Measurements from ENCODE around the gene HOXD3. TPM values are rescaled to one million over a fixed set of nuclear protein-coding genes. Genes with fewer than 3 reads are reported as not detected.

Gene HOXD3
- total RNA-seq, 1 experiment from 2014 or later, result 1.2 TPM

GRCh38 chr2:176149939-176150583 lies 7.0 kb upstream of the HOXD3 start:
- Histone ChIP-seq H3K4me3 (ENCODE audit: low read depth, low read length) (no peak overlapping the region), H3K4me1 (no peaks in the 10 kb centered on the region), H3K36me3 (ENCODE audit: control insufficient read depth, insufficient read depth, low read length) (no peaks in the 10 kb centered on the region), H3K27me3 (replicated peaks; ENCODE audit: control insufficient read depth, insufficient read depth, low read length) (0 out of 2 replicates have a peak, but pooled peaks cover 1% of the 10 kb centered on the region), H3K9me3 (no peaks in the 10 kb centered on the region)
- TF ChIP-seq CTCF (IDR thresholded peaks at IDR 0.05; ENCODE audit: insufficient read depth in 1 of 2, low read depth in 1 of 2, low read length in 1 of 2, severe bottlenecking in 1 of 2, unreplicated experiment in 1 of 2), result no peak
- H3K9me3 Mint-ChIP-seq (ENCODE audit: unreplicated experiment), result no peaks in the 10 kb centered on the region
- H3K4me3 Mint-ChIP-seq (ENCODE audit: unreplicated experiment), result no peak overlapping the region
- no peaks in the 10 kb centered on the region for H3K36me3 Mint-ChIP-seq (ENCODE audit: insufficient read depth, unreplicated experiment)
- CTCF ChIA-PET, result no interaction called here
- DNase-seq, result no peak
- intact Hi-C loops (cut with micrococcal nuclease; ENCODE audit: unreplicated experiment), result no loop called here
- H3K27me3 Mint-ChIP-seq (ENCODE audit: insufficient read depth, unreplicated experiment), result peaks cover 4% of the 10 kb centered on the region
- POLR2A ChIA-PET, result no interaction called here
- BruUV-seq (replicated peaks), result no TSS peak
- no peak overlapping the region for H3K27ac Mint-ChIP-seq (ENCODE audit: unreplicated experiment)
- H3K4me1 Mint-ChIP-seq (ENCODE audit: low read depth, unreplicated experiment), result no peaks in the 10 kb centered on the region

- intact Hi-C loops (cut with micrococcal nuclease; ENCODE audit: unreplicated experiment), result no loop called here
- DNase-seq, result no peak
- Histone ChIP-seq H3K36me3 (ENCODE audit: control insufficient read depth, insufficient read depth, low read length) (no peaks in the 10 kb centered on the region), H3K4me1 (no peaks in the 10 kb centered on the region), H3K4me3 (ENCODE audit: low read depth, low read length) (no peak overlapping the region), H3K27me3 (replicated peaks; ENCODE audit: control insufficient read depth, insufficient read depth, low read length) (no peaks in the 10 kb centered on the region; the same call in 1 of the 2 replicates), H3K9me3 (no peaks in the 10 kb centered on the region)
- ChIA-PET POLR2A (no interaction called here), CTCF (no interaction called here)
- Mint-ChIP-seq H3K4me1 (ENCODE audit: low read depth, unreplicated experiment) (no peaks in the 10 kb centered on the region), H3K4me3 (ENCODE audit: unreplicated experiment) (no peak overlapping the region), H3K36me3 (ENCODE audit: insufficient read depth, unreplicated experiment) (no peaks in the 10 kb centered on the region), H3K9me3 (ENCODE audit: unreplicated experiment) (no peaks in the 10 kb centered on the region), H3K27ac (ENCODE audit: unreplicated experiment) (no peak overlapping the region), H3K27me3 (ENCODE audit: insufficient read depth, unreplicated experiment) (peaks cover 10% of the 10 kb centered on the region)
- BruUV-seq (replicated peaks), result no TSS peak
- TF ChIP-seq CTCF (IDR thresholded peaks at IDR 0.05; ENCODE audit: insufficient read depth in 1 of 2, low read depth in 1 of 2, low read length in 1 of 2, severe bottlenecking in 1 of 2, unreplicated experiment in 1 of 2), result no peak
Observed at GRCh38 chr2:176150584-176151441, 6.3 kb upstream of the HOXD3 start.

- no peak for DNase-seq
- POLR2A ChIA-PET, result no interaction called here
- Histone ChIP-seq H3K9me3 (no peaks in the 10 kb centered on the region), H3K4me3 (ENCODE audit: low read depth, low read length) (no peak within 1 kb of the TSS), H3K36me3 (ENCODE audit: control insufficient read depth, insufficient read depth, low read length) (no peaks in the 10 kb centered on the region), H3K27me3 (replicated peaks; ENCODE audit: control insufficient read depth, insufficient read depth, low read length) (no peaks in the 10 kb centered on the region; the same call in 1 of the 2 replicates), H3K4me1 (no peaks in the 10 kb centered on the region)
- H3K36me3 Mint-ChIP-seq (ENCODE audit: insufficient read depth, unreplicated experiment), result no peaks in the 10 kb centered on the region
- intact Hi-C loops (cut with micrococcal nuclease; ENCODE audit: unreplicated experiment), result no loop called here
- TF ChIP-seq CTCF (IDR thresholded peaks at IDR 0.05; ENCODE audit: insufficient read depth in 1 of 2, low read depth in 1 of 2, low read length in 1 of 2, severe bottlenecking in 1 of 2, unreplicated experiment in 1 of 2), result no peak
- H3K4me1 Mint-ChIP-seq (ENCODE audit: low read depth, unreplicated experiment), result no peaks in the 10 kb centered on the region
- no peak within 1 kb of the TSS for H3K4me3 Mint-ChIP-seq (ENCODE audit: unreplicated experiment)
- no peaks in the 10 kb centered on the region for H3K9me3 Mint-ChIP-seq (ENCODE audit: unreplicated experiment)
- BruUV-seq (replicated peaks), result no TSS peak
- no peak within 1 kb of the TSS for H3K27ac Mint-ChIP-seq (ENCODE audit: unreplicated experiment)
- CTCF ChIA-PET, result no interaction called here
- peaks cover 12% of the 10 kb centered on the region for H3K27me3 Mint-ChIP-seq (ENCODE audit: insufficient read depth, unreplicated experiment)
Observed at GRCh38 chr2:176151442-176152287, 5.4 kb upstream of the HOXD3 start, which contains the start of gene HOXD4. HOXD4 (plus strand) TSS chr2:176151550; CDS start chr2:176151634, 84 bp downstream.

Measured in Caco-2 (cell line).